GM15510 (cell line): Measurements from ENCODE around the gene GDPD5.

Experiments
- POLR2A ChIP-seq: IDR thresholded peaks from 3 replicates; pipeline ENCODE4 v1.6.1; 2011; ENCODE audit warnings: borderline replicate concordance; ENCODE audit not compliant: insufficient read length; ENCODE audit errors: extremely low read depth

Gene GDPD5

GRCh38 chr11:75525433-75526191 is at the start of gene GDPD5:
GDPD5 (minus strand) TSS chr11:75525941; CDS start chr11:75477735, 48,206 bp downstream.
- peak; percentile 49 for TF ChIP-seq POLR2A

DNA sequence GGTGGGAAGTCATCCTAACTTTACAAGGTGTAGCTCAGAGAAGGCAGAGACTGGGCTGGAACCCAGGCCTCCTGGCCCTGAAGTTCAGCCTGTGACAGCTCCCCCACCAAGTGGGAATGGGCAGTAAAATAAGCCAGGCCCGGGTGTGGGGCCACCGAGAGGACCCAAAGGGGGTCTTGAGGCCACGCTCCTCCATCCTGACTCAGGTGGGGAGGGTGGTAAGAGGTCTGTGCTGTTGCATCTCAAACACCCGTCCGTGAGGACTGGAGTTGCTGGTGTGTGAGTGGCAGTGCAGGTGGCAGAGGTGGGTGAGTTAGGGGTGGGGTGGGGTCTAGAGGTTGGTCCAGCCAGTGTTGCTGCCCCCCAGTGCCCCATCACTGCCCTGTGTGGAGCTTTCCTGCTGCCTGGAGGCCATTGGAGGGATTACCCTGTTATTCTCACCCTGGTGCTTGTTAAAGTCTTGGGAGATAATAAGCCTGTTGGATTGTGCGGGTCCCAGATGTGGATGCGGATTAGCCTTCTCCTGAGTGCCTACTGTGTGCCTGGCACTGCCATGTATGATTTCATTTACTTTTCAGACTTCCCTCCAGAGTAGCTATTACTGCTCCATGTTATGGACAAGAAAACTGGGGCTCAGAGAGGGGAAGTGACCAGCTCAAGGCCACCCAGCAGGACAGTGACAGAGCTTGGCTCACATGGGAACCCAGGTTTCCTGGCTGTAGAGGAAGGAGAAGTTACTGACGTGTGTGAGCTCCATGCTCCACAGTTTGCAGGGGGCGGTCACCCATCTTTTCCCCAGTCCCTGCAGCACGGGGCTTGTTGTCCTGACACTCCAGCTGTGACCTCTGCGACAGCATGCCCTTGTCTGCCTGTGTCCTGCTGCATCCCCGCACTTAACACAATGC is 49.2 kb upstream of the GDPD5 start:
- TF ChIP-seq POLR2A, result no peak

- no peak for TF ChIP-seq POLR2A
Observed at GRCh38 chr11:75572744-75573143, 47.0 kb upstream of the GDPD5 start.

DNA sequence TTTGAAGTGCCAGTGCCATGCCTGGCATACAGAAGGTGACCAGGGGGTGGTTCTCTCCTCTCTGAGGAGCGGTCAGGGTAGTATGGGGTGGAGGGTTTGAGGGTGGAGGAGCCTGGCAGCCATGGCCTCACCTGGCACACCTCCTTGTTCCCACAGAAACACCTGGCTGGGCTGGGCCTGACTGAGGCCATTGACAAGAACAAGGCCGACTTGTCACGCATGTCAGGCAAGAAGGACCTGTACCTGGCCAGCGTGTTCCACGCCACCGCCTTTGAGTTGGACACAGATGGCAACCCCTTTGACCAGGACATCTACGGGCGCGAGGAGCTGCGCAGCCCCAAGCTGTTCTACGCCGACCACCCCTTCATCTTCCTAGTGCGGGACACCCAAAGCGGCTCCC is 45.9 kb upstream of the GDPD5 start:
- TF ChIP-seq POLR2A, result no peak

GRCh38 chr11:75570559-75571139 is 44.9 kb upstream of the GDPD5 start:
- no peak for TF ChIP-seq POLR2A

DNA sequence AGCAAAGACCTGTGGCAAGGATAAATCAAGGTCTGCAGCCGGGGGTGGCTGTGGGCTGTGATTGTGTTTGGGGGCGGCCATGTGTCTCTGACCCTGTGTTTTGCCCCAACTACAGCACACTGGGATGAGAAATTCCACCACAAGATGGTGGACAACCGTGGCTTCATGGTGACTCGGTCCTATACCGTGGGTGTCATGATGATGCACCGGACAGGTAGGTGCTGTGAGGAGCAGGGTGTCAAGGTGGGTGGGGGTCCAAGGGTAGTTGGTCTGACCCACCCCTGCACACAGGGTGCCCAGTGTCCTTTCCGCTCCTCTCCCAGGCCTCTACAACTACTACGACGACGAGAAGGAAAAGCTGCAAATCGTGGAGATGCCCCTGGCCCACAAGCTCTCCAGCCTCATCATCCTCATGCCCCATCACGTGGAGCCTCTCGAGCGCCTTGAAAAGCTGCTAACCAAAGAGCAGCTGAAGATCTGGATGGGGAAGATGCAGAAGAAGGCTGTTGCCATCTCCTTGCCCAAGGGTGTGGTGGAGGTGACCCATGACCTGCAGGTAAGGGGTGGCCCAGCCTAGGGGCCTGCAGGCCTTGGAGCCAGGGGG is 43.0 kb upstream of the GDPD5 start:
- TF ChIP-seq POLR2A, result no peak

DNA sequence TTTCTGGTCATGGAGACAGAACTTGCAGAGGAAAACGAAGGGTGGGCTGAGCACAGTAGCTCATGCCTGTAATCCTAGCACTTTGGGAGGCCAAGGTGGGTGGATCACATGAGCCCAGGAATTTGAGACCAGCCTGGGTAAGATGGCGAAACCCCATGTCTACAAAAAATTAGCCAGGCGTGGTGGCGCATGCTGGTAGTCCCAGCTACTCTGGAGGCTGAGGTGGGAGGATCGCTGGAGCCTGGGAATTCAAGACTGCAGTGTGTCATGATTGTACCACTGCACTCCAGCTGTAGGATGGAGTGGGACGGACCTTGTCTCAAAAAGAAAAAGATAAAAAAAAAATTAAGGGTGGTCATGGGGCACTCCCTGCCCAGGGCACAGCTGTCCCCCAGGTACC is 42.2 kb upstream of the GDPD5 start:
- TF ChIP-seq POLR2A, result no peak

DNA sequence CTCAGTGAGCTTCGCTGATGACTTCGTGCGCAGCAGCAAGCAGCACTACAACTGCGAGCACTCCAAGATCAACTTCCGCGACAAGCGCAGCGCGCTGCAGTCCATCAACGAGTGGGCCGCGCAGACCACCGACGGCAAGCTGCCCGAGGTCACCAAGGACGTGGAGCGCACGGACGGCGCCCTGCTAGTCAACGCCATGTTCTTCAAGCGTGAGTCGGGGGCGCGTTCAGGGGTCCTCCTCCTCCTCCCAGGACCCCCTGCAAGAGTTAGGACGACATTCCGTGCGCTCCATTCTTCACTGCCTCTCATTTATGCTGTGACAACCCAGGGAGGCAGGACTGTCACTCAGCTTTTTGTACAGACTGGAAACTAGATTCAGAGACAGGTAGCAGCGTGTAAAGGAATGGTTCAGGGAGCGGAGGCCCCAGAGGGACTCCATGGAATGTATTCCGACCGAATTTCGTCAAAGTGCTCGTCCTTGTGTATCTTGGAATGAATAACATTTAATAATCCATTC is 41.1 kb upstream of the GDPD5 start:
- TF ChIP-seq POLR2A, result no peak

- TF ChIP-seq POLR2A, result no peak
Observed at GRCh38 chr11:75565916-75566762, 40.4 kb upstream of the GDPD5 start.

- no peak for TF ChIP-seq POLR2A
Observed at GRCh38 chr11:75565221-75565814, 39.6 kb upstream of the GDPD5 start.

DNA sequence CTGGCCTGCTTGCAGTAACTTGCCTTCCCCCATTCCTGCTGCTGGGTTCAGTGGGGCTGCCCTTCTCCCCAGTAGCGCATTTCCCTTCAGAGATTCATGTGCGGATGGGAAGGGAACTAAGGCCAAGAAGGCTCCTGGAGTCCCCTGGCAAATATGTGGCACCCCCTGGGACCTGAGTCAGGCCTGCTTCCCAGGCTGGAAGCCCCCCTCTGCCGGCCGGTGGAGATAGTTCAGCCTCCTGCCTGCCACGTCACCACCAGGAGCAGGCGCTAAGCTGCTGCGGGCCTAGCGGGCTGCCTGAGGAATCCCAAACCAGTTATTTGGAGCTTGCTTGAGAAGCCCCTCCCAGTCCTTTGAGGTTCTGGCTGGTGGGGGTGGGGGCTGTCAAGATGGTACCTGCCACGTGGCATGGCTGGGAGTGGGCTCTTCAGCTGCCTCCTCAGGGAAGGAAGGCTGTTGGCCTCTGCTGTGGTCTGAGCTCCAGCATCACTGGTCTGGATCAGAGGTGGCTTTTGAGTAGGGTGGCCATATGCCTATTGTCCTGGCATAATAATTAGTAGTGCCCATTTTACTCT is 38.3 kb upstream of the GDPD5 start:
- TF ChIP-seq POLR2A, result no peak

DNA sequence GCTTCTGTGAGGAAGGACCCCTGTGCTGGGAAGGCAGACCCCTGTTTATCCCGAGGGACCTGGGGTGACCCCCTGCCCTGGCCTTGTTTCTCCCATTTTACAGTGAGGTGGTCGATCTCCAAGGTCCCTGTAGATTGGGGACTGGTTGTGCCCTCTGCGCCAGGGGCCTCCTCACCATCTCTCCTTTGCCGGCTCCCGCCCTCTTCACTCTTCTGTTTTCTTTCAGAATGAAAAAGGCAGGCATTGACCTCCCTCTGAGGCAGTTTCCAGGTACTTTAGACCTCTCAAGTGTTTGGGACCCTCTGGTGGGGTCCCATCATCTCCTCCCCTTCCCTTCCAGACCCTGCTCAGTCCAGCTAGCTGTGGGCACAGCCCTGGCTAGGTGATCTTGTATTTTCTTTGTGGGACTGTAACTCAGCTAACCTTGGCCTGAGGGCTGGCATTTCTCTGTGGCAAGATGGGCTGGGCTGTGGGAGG is 37.8 kb upstream of the GDPD5 start:
- no peak for TF ChIP-seq POLR2A
